ENCODE data around the gene ADARB1.

GRCh38 chr21:45223236-45224185 lies 149.1 kb downstream of the ADARB1 start:
- TF ChIP-seq PHF20 (IDR thresholded peaks at IDR 0.05; ENCODE audit: partially characterized antibody), result no peak
- TF ChIP-seq, protein P1, sequence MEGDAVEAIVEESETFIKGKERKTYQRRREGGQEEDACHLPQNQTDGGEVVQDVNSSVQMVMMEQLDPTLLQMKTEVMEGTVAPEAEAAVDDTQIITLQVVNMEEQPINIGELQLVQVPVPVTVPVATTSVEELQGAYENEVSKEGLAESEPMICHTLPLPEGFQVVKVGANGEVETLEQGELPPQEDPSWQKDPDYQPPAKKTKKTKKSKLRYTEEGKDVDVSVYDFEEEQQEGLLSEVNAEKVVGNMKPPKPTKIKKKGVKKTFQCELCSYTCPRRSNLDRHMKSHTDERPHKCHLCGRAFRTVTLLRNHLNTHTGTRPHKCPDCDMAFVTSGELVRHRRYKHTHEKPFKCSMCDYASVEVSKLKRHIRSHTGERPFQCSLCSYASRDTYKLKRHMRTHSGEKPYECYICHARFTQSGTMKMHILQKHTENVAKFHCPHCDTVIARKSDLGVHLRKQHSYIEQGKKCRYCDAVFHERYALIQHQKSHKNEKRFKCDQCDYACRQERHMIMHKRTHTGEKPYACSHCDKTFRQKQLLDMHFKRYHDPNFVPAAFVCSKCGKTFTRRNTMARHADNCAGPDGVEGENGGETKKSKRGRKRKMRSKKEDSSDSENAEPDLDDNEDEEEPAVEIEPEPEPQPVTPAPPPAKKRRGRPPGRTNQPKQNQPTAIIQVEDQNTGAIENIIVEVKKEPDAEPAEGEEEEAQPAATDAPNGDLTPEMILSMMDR (IDR thresholded peaks at IDR 0.05 in 2 of 3, conservative IDR thresholded peaks at IDR 0.05 in 1 of 3; ENCODE audit: insufficient read depth in 2 of 3, low read depth in 1 of 3, low read length in 3 of 3), result no peak
- no peak for TF ChIP-seq ZNF184 (CRISPR knock-in tag; IDR thresholded peaks at IDR 0.05)
- no peak for TF ChIP-seq NBN (IDR thresholded peaks at IDR 0.05; ENCODE audit: low read depth)
- no peak for TF ChIP-seq HOMEZ (CRISPR knock-in tag; IDR thresholded peaks at IDR 0.05)
- no peak for TF ChIP-seq SOX6 (IDR thresholded peaks at IDR 0.05)
- no peak for TF ChIP-seq BRD4 (IDR thresholded peaks at IDR 0.05)
- no peak for TF ChIP-seq JUNB (CRISPR knock-in tag; conservative IDR thresholded peaks at IDR 0.05)
- TF ChIP-seq NONO (IDR thresholded peaks at IDR 0.05; ENCODE audit: low read depth in 2 of 2, low read length in 1 of 2), result no peak
- no peak for TF ChIP-seq TAF1 (IDR thresholded peaks at IDR 0.05; ENCODE audit: control insufficient read depth, extremely low read depth, insufficient read depth, low read length, severe bottlenecking)
- no peak for TF ChIP-seq SNRNP70 (optimal IDR thresholded peaks at IDR 0.05; ENCODE audit: low read depth, low read length)
- TF ChIP-seq SRSF1 (IDR thresholded peaks at IDR 0.05; ENCODE audit: low read depth, low read length), result no peak
- no peak for TF ChIP-seq ARID2 (IDR thresholded peaks at IDR 0.05)

All from K562 (cell line).